Inferior parietal cortex (tissue), 1 donor: ENCODE data around the gene SYT8.
A peak's percentile ranks its signal among the peaks of the same experiment; 100 is the strongest.
"Not testable (repeated sequence)": the region's sequence is repeated elsewhere in the genome, so short reads cannot be mapped to it uniquely, and the experiment has no call there.

Source experiments
- DNase-seq: peaks from one replicate; pipeline ENCODE4 v3.0.0-alpha.2; 2016; ENCODE audit errors: extremely low spot score

Gene SYT8

DNA sequence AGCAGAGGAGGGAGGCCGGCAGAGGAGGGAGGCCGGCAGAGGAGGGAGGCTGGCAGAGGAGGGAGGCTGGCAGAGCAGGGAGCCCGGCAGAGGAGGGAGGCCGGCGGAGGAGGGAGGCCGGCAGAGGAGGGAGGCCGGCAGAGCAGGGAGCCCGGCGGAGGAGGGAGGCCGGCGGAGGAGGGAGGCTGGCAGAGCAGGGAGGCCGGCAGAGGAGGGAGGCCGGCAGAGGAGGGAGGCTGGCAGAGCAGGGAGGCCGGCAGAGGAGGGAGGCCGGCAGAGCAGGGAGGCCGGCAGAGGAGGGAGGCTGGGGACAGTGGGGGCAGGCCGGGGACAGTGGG is 39.0 kb downstream of the SYT8 start:
- DNase-seq: not testable (repeated sequence)

GRCh38 chr11:1874441-1875092 is 39.8 kb downstream of the SYT8 start:
- DNase-seq: not testable (repeated sequence)

DNA sequence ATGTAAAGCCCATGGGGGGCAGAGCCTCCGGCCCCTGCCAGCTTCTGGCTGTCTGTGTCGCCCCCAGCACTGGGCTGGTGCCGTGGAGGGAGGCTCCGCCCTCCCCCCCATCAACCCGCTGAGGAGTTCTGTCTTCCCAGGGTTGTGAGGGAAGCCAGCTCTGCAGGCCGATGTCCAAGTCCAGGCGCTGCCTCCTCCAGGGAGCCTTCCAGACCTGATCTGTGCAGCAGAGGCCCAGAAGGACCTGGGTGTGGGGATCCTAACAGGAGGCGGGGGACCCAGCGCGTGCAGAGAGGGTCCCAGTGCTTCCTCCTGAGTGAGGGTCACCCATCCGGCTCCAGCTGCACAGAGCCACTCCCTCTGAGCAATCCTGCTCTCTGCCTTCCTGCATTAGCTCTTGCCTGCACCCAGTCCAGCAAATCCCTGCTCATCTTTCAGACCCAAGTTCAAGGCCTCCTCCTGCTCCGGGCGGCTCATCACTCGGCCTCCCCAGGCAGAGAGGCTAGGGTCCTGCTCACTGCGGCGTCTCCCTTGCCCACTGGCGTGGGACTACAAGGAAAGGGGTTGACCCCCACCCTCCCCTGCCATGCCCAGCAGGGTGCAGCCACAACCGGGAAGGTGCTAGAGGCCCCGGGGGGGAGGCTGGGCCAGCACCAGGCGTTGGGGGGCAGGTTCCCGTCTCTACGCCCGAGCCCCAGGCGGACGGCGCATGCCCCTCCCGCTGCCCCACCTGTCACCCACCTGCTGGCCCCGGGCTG is 40.5 kb downstream of the SYT8 start:
- no peak for DNase-seq

GRCh38 chr11:1875851-1876301 is 41.1 kb downstream of the SYT8 start:
- not testable (repeated sequence) for DNase-seq

GRCh38 chr11:1876361-1877063 is 41.7 kb downstream of the SYT8 start:
- no peak for DNase-seq

- DNase-seq: no peak
These were observed 42.7 kb downstream of the SYT8 start for GRCh38 chr11:1877211-1878136.

DNA sequence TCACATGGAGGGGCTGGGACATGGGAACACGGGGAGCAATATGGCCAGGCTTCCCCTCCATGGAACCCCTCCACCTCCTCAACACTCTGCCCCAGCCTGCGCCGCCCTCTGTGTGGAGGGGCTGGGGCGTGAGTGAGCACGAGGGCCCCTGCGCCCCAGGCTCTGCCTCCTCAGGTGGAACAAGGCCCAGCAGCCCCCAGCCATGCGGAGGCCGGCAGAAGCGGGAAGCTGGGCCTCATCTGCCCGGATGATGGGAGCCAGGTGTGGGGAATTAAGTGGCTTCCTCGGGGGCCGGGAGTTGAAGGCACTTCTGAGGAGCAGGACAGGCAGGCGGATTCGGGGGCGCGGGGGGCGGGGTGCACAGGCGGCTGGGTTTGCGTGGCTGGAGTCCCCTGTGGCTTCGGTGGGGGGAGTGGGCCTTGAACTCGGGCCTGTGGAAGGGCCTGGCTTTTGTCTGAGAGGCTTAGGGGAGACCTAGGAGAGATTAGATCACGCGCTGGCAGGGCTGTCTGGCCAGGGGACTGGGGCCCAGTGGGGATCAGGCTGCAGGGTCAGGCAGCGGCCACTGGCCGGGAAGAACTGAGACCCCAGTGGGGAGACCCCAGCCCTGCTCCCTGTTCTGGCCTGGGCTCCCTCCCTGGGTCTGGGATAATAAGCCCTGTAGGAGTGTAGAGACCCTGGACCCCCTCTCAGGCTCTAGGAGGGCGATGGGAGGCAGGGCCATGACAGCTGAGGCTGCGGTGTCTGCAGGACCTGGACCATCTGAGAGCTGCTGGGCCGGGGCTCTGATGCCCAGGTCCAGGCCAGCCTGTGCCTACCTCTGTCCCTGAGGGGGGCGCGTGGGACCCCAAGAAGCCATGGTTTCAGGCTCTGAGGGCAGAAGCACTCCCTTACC is 43.6 kb downstream of the SYT8 start:
- DNase-seq: no peak

- DNase-seq: no peak
These were observed 44.7 kb downstream of the SYT8 start for GRCh38 chr11:1879342-1879940.

DNA sequence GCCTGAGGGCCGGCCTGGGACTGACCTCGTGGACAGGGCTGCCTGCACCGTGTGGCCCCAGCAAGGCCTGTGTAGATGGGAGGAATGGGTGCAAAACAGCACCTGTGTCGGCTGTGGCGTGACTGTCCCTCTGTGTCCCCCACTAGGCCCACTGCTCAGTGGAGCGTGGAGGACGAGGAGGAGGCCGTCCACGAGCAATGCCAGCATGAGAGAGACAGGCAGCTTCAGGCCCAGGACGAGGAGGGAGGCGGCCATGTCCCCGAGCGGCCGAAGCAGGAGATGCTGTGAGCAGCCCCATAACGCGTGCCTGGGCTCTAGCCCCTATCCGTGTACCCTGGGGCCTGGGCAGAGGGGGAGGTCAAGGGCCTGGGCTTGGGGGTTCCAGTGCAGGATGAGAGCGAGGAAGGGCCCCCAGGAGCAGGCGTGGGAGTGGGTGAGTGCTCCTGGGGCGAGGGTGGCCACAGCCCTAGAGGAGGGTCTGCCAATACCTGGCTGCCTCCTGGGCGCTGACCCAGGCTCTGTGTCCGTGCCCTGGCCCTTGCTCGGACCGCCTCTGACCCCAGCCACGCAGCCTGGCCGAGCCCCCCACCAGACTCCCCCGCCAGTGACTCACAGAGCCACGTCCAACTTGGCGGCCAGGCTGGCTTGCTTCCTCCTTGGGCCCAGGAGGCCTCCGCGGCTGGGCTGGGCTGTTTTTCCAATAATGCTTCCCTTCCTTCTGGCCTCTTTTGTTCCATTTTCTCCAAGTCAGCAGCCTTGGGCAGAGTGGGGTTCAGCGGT is 45.3 kb downstream of the SYT8 start:
- no peak for DNase-seq

DNA sequence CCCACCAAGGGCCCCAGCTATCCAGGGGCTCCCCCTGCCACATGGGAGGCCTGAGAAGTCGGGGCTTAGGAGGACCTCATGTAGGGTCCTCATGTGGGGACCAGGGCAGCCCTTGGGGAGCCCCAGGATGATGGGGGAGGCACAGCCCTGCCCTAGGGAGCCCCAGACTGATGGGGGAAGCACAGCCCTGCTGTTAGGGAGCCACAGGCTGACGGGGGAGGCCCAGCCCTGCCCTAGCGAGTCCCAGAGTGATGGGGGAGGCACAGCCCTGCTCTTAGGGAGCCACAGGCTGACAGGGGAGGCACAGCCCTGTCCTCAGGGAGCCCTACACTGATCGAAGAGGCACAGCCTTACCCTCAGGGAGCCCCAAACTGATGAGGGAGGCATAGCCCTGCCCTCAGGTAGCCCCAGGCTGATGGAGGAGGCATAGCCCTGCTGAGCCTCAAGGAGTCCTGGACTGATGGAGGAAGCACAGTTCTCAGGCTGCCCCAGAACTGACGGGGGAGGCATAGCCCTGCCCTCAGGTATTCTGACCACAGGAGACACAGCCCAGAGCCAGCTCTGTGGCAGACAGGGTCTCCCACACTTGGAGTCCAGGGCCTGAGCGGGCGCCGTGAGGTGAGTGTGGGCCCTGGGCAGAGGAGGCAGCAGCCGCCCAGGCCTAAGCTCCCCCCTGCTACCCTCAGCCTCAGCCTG is 46.1 kb downstream of the SYT8 start:
- DNase-seq: no peak

DNA sequence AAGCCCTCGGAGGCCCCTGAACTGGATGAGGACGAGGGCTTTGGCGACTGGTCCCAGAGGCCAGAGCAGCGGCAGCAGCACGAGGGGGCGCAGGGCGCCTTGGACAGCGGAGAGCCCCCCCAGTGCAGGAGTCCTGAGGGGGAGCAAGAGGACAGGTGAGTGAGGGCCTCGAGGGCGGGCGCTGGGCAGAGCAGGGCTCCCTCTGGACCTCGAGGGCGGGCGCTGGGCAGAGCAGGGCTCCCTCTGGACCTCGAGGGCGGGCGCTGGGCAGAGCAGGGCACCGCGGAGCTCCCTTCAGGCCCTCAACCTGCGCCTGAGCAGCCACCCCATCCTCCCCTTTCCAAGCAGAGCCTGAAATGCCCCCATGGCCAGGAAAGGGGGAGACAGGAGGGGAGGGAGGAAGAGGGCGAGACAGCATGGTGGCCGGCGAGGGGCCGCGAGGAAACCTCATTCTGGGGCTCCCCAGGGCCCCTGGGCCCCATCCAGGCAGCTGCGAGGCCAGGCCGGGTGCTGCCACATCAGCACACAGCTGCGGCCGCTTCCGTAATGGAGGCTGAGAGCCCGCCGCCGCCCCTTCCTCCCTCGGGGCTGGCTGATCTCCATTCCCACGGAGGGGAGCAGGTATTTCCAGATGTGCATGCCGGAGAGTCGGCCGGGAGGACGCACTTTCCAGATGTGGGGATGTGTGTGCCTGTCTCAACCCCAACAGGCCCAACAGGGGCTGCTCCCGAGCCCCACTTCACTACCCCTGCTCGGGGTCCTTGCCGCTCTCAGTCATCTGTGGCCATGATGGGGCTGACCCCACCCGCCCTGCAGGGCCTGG is 46.9 kb downstream of the SYT8 start:
- DNase-seq: no peak

DNA sequence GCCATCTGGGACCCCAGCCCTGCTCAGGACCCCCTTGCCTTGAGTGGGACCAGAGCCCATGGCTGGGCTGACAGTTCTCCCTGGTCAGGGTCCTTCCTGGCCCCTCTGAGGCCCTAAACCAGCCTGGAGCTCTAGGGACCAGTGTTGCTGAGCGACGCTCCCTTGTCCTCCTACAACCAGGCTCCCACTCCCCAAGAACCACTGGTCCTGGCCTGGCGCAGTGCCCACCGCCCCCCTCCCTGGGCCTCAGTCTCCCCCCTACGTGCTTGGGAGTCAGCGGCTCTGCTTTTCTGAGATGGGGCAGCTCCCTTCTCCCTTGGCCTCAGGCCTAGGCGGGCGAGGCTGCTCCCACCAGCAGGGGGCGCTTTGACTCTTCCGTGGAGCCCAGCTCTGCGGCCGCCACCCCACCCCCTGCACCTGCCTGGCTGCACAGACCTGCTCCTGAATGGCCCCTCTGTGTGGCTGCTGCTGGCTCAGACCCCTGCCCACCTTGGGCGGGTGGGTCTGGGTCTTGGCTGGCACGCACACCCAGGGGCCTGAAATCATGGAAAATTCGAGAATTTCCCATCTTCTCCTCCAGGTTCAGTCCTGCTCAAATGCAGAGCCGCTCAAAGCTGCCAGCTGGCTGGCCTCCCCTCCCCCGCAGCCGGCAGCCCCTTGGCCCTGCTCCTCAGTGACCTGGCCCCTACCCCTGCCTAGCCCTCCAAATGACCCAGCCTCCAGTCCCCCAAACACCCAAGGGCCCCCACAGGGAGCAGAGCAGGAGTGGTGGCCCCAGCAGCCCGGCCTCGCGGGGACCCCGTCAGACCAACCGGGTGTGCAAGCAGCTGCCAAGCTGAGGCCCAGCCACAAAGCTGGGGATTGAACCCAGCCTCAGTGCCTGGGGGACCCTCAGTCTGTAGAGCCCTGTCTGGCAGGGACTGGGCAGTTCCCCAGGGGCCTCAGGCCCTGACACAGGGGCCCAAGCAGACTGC is 47.8 kb downstream of the SYT8 start:
- DNase-seq: peak; percentile 76

DNA sequence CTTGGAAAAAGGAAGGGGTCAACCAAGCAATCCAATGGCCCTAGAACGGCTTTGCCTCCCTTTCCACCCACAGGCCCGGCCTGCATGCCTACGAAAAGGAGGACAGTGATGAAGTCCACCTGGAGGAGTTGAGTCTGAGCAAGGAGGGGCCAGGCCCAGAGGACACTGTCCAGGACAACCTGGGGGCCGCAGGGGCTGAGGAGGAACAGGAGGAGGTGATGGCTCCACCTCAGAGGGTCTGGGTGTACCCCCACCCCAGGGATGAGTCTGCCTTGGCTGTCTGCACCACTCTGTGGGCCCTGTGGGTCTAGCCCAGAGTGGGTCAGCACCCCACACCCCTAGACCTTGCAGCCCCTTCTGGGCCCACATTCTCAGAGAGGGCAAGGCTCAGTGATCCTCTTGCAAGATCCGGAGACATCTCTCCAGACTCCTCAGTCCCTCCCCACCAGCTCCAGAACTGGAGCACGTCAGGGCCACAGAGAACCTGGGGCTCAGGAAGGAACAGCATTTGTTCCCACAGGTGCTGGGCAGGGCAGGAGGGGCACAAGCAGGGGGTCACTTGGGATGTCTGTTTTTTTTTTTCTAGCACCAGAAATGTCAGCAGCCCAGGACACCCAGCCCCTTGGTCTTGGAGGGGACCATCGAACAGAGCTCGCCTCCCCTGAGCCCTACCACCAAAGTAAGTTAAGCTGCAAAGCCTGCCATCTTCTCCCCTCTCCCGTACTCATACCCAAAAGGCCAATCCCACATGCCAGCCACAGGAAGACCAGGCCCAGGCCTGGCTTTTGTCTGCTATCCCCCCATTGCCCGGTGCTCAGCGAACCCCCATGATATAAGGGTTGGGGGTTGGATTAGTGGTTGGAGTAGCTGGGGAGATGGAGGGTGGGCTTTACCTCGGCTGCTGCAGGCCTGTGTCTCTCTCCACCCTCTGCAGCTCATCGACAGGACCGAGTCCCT is 48.8 kb downstream of the SYT8 start:
- no peak for DNase-seq

DNA sequence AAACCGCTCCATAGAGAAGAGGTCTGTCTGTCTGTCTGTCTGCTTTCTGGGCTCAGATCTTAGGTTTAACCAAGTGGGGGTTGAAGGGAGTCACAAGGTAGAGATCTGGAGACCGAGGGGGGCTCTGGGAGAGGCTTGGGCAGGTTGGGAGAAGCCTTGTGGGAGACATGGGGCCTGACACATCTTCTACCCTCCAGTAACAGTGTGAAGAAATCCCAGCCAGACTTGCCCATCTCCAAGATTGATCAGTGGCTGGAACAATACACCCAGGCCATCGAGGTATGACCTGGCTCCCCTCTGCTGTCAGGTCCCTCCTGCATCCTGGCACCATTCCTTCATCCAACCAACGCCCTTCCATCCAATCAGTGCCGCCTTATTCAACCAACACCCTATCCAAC is 49.5 kb downstream of the SYT8 start:
- no peak for DNase-seq

DNA sequence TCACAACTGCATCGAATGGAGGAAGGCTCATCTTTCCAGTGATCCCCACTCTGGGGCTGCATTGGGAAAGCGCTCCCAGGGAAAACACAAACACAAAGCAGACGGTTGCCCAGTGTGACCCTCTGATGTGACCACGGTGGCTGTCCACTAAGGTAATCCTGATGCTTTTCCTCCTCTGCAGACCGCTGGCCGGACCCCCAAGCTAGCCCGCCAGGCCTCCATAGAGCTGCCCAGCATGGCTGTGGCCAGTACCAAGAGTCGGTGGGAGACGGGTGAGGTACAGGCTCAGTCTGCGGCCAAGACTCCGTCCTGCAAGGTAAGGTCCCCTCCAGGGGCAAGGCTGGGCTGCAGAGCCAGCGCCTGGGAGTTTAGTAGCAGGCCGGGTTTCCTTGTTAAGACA is 51.8 kb downstream of the SYT8 start:
- DNase-seq: not testable (repeated sequence)
